DMS153 (cell line): ENCODE measurements around the gene PCMT1.

Experiments
- DNase-seq: peaks from one replicate; lab custom pipeline; 2025; lab: John Stamatoyannopoulos, UW

PCMT1 gene

DNA sequence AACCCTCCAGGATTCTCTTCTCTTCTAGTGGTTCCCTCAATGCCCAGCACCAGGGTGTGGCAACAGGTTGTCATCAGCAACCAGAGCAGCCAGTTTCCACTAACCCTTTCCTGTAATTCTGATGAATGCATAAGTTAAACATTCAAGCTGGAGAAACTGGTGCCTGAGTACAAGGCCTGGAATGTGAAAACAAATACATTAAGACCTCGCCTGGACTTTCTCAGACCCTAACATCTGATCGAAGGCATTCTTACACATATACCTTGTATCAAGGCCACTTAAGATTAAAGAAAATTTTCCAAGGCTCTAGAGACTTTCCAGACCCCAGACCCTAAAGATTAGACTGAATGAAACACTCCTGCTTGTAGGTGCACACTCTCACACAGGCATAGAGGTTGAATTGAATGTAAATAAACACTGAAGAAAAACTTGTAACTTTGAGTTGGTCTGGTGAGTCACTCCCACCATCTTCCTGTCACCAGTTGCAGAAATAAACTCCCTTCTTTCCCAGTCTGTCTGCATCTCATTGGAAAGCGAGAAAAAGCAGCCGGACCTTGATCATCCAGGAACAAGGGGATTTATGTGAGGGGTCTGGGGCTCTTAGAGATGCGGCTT lies 105.6 kb downstream of the PCMT1 start:
- DNase-seq: no peak

GRCh38 chr6:149855741-149856140 lies 106.2 kb downstream of the PCMT1 start:
- no peak for DNase-seq

DNA sequence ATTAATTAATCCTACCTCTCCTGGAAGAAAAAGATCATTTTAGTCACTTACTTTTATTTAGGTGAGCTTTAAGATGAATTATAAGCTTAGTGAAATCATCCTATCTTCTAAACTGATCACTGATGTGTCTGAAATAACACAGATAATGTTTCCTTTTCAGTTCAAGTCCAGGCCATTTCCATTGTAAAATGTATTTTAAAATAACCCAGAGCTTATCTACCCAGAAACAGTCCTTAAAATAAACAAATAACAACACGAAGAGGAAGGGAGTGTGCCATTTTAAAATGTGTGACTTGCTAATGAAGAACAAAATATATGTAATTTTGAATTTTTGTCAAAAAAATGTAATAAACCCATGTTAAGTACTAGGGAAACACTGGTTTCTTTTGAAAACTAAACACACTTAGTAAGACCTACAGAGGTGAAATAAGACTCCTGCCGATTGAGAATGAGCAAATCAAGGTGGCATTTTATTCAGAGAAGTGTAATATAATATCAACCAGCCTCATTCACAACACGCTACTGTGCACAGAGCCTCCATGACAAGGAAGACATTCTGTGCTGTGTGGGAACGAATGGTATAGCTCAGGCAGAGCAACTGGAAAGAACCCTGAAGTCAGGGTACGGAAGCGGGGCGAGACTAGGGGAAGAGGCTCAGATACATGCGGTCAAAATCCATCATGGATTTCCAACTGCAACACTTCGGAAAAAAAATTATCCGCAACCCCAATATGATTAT lies 106.9 kb downstream of the PCMT1 start:
- DNase-seq: no peak

DNA sequence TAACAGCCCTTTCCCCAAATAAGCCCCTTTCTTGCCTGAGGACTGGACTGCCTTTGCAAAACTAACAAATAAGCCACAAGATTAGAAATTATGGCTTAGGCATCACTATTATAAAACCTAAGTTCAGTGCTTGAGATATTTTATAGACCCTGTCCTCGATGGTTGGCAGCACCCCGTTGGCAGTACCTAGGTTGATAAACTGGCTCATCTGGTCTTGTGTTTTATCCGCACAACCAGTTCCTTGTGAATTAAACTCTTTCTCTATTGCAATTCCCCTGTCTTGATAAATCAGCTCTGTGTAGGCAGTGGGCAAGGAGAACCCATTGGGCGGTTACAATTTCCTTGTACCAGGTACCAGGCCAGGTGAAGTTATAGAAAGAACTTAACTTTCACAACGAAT lies 108.0 kb downstream of the PCMT1 start:
- DNase-seq: no peak

- DNase-seq: peak; percentile 35
Measured at GRCh38 chr6:149859368-149859767, 109.8 kb downstream of the PCMT1 start.

GRCh38 chr6:149859938-149860337 lies 110.4 kb downstream of the PCMT1 start:
- DNase-seq: no peak

DNA sequence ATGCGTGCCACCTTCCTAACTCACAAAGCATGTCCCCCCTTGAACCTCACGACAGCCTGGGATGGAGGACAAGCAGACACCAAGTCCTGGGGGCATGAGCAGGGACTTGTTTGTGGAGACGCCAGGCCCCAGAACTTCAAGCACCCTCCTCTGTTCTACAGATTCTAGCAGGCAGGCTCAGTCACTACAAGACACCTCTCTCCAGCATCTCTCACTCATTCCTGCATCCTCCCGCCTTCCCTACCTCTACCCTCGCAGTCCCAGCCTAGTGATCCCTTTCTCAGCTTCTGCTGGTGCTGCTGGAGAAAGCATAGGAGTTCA lies 110.9 kb downstream of the PCMT1 start:
- DNase-seq: no peak
